ENCODE data around the gene SKI. TPM values are rescaled to one million over a fixed set of nuclear protein-coding genes. Genes with fewer than 3 reads are reported as not detected.

SKI gene
- total and polyA plus RNA-seq, 2 donors (not counting 1 experiment from before 2014, with no cell fraction given): 14.9 to 74.9 TPM

- Mint-ChIP-seq H3K4me3 (peak overlapping the region; percentile 86), H3K27ac (peak overlapping the region; percentile 97), H3K4me1 (peaks cover 81% of the 10 kb centered on the region), H3K9me3 (ENCODE audit: insufficient read depth) (no peaks in the 10 kb centered on the region), H3K27me3 (no peaks in the 10 kb centered on the region)
- Histone ChIP-seq H2AFZ (ENCODE audit: insufficient read depth, low read depth, low read length, poor library complexity, severe bottlenecking) (peak overlapping the region; percentile 18), H3K36me3 (replicated peaks in 1 of 2; ENCODE audit: control extremely low read depth in 1 of 2, control insufficient read depth in 1 of 2, extremely low read depth in 1 of 2, insufficient read depth in 2 of 2, low read length in 1 of 2) (peaks cover 0 to 11% of the 10 kb centered on the region in 2 experiments), H3K9ac (ENCODE audit: low read length) (peak overlapping the region; percentile 51), H4K20me1 (ENCODE audit: control insufficient read depth, insufficient read depth, low read length, poor library complexity, severe bottlenecking) (peaks cover 100% of the 10 kb centered on the region), H3K4me1 (ENCODE audit: control insufficient read depth in 2 of 2, insufficient read depth in 2 of 2, low read length in 2 of 2) (peaks cover 77 to 96% of the 10 kb centered on the region in 2 donors), H3K4me2 (replicated peaks; ENCODE audit: low read depth, low read length, poor library complexity, severe bottlenecking) (peak overlapping the region; percentile 89), H3K9me3 (ENCODE audit: control extremely low read depth in 1 of 3, control insufficient read depth in 2 of 3, insufficient read depth in 1 of 3, low read length in 2 of 3) (no peaks in the 10 kb centered on the region), H3K79me2 (ENCODE audit: control insufficient read depth, insufficient read depth, low read length) (peaks cover 100% of the 10 kb centered on the region), H3K27me3 (replicated peaks in 1 of 4; ENCODE audit: control extremely low read depth in 1 of 4, control insufficient read depth in 3 of 4, insufficient read depth in 4 of 4, low read length in 3 of 4) (no peaks in the 10 kb centered on the region), H3K4me3 (ENCODE audit: control extremely low read depth in 1 of 5, extremely low read depth in 1 of 5, insufficient read depth in 1 of 5, low read depth in 2 of 5, low read length in 4 of 5) (peak overlapping the region in 4 of 5 experiments; percentile 3 to 49 (median 36)), H3K27ac (ENCODE audit: low read length in 2 of 2) (peak overlapping the region; percentile 31 to 93)
- 18% methylated on average over 27 of the region's 27 CpGs for WGBS (ENCODE audit: insufficient coverage)
- ATAC-seq (ENCODE audit: low read depth): peak; percentile 79
- POLR2A ChIA-PET: interaction anchor here (0.6 to 2.6 kb wide), 9 partner anchors 12 to 81 kb away, joined by 3 to 23 read pairs (median 4); no protein-coding TSS in a partner anchor
- DNase-seq: peak; percentile 78
- intact Hi-C loops (cut with micrococcal nuclease): loop anchor here (1.0 to 2.0 kb wide), 4 partner anchors 12 to 67 kb away; no protein-coding TSS in a partner anchor
- CTCF ChIA-PET: interaction anchor here (0.7 to 2.7 kb wide), 13 partner anchors 14 to 1322 kb away, joined by 3 to 11 read pairs (median 5); partner anchors contain the start of gene FAAP20
- TF ChIP-seq CTCF (IDR thresholded peaks at IDR 0.05) (no peak), EZH2 (IDR thresholded peaks at IDR 0.05; ENCODE audit: borderline replicate concordance, insufficient read depth, low read depth, low read length, poor library complexity, severe bottlenecking) (no peak)
These were observed 6.1 kb downstream of the SKI start for GRCh38 chr1:2233997-2234761.

Data from B cell (primary cell).